Smooth muscle cell (in vitro differentiated cells): Measurements from ENCODE around the gene GALM. TPM values are rescaled to one million over a fixed set of nuclear protein-coding genes. Genes with fewer than 3 reads are reported as not detected.
"Not testable (repeated sequence)": the region's sequence is repeated elsewhere in the genome, so short reads cannot be mapped to it uniquely, and the experiment has no call there.

Source experiments
- DNase-seq: peaks from one replicate; lab custom pipeline; 2025; ENCODE audit not compliant: unreplicated experiment; lab: John Stamatoyannopoulos, UW
- H2AFZ ChIP-seq: fragments of 200-600 bp; sonication (generic); 2 replicates; pipeline ENCODE4 v1.6.0; 2016; ENCODE audit warnings: antibody characterized with exemption, low read depth, mild to moderate bottlenecking
- H3F3A ChIP-seq: fragments of 200-600 bp; sonication (generic); 2 replicates; pipeline ENCODE4 v1.6.0; 2017; ENCODE audit warnings: antibody characterized with exemption, low read depth
- H3K27ac ChIP-seq: fragments of 200-600 bp; sonication (generic); 2 replicates; pipeline ENCODE4 v1.5.1; 2016; ENCODE audit warnings: low read depth, mild to moderate bottlenecking
- H3K27me3 ChIP-seq: fragments of 200-600 bp; sonication (generic); 2 replicates; pipeline ENCODE4 v1.6.1; 2016; ENCODE audit warnings: low read depth, mild to moderate bottlenecking
- H3K36me3 ChIP-seq: fragments of 200-600 bp; sonication (generic); 2 replicates; pipeline ENCODE4 v1.5.1; 2016; ENCODE audit warnings: low read depth
- H3K4me1 ChIP-seq: fragments of 200-600 bp; sonication (generic); 2 replicates; pipeline ENCODE4 v1.5.1; 2016; ENCODE audit warnings: low read depth
- H3K4me2 ChIP-seq: fragments of 200-600 bp; sonication (generic); 2 replicates; pipeline ENCODE4 v1.6.0; 2016; ENCODE audit warnings: mild to moderate bottlenecking
- H3K4me3 ChIP-seq: fragments of 200-600 bp; sonication (generic); 2 replicates; pipeline ENCODE4 v1.5.1; 2016; ENCODE audit warnings: mild to moderate bottlenecking
- H3K79me2 ChIP-seq: fragments of 200-600 bp; sonication (generic); 2 replicates; pipeline ENCODE4 v1.6.0; 2016; ENCODE audit warnings: low read depth, mild to moderate bottlenecking
- H3K9ac ChIP-seq: fragments of 200-600 bp; sonication (generic); 2 replicates; pipeline ENCODE4 v1.6.0; 2016; ENCODE audit warnings: low read depth
- H3K9me3 ChIP-seq: fragments of 200-600 bp; sonication (generic); replicated peaks from 2 replicates; pipeline ENCODE4 v1.5.1; 2016; ENCODE audit warnings: low read depth
- H4K20me1 ChIP-seq: fragments of 200-600 bp; sonication (generic); 2 replicates; pipeline ENCODE4 v1.6.0; 2016; ENCODE audit warnings: low read depth
- CTCF ChIP-seq: fragments of 200-600 bp; sonication (generic); IDR thresholded peaks from 2 replicates; pipeline ENCODE4 v1.5.1; 2017; ENCODE audit warnings: borderline replicate concordance, mild to moderate bottlenecking, antibody characterized with exemption; ENCODE audit not compliant: insufficient read depth, poor library complexity, severe bottlenecking
- WGBS: methylation state at CpG from one replicate; pipeline ENCODE4 v1.1.7; 2016; ENCODE audit warnings: low lambda C conversion rate; 5-methylcytosine and 5-hydroxymethylcytosine counted together
- polyA plus RNA-seq: library from polyadenylated mRNA; unstranded; fragments of >200 nt; fragmentation: Nextera tagmentation; extraction: Ambion mirVana; gene quantifications from 2 replicates; pipeline ENCODE4 v1.2.1, GENCODE V29; 2016
- total RNA-seq: library from RNA; depleted of rRNA; stranded (reverse); fragments of >200 nt; gene quantifications from 2 replicates; pipeline ENCODE4 v1.2.3, GENCODE V29; 2014

The GALM gene
- total and polyA plus RNA-seq, 2 experiments from 2014 or later: 13.1 to 18.9 TPM

- Histone ChIP-seq H3K9me3 (no peaks in the 10 kb centered on the region), H3K36me3 (no peaks in the 10 kb centered on the region), H3K9ac (no peak overlapping the region), H3K4me1 (no peaks in the 10 kb centered on the region), H3K27me3 (no peaks in the 10 kb centered on the region), H3K27ac (no peak overlapping the region), H2AFZ (no peak overlapping the region), H3K79me2 (no peaks in the 10 kb centered on the region), H3K4me2 (no peak overlapping the region), H3K4me3 (no peak overlapping the region), H4K20me1 (no peaks in the 10 kb centered on the region), H3F3A (no peaks in the 10 kb centered on the region)
- 89% methylated on average over 4 of the region's 4 CpGs for WGBS
- TF ChIP-seq CTCF: no peak
- DNase-seq: no peak
Observed at GRCh38 chr2:38636069-38636468, 29.8 kb upstream of the GALM start.

GRCh38 chr2:38642373-38643017, 23.4 kb upstream of the GALM start:
- H3K9ac ChIP-seq, H3K9me3 ChIP-seq, H3K79me2 ChIP-seq, H3K4me1 ChIP-seq, H3K36me3 ChIP-seq, H3K4me3 ChIP-seq, H4K20me1 ChIP-seq, H3K27me3 ChIP-seq, H3F3A ChIP-seq, DNase-seq, H3K27ac ChIP-seq, H3K4me2 ChIP-seq: not testable (repeated sequence)
- peak overlapping the region; percentile 75 for H2AFZ ChIP-seq
- WGBS: 83% methylated on average over 14 of the region's 14 CpGs

GRCh38 chr2:38643021-38643671, 22.8 kb upstream of the GALM start:
- H3K79me2 ChIP-seq: no peaks in the 10 kb centered on the region
- no peaks in the 10 kb centered on the region for H3K27me3 ChIP-seq
- no peaks in the 10 kb centered on the region for H4K20me1 ChIP-seq
- H3K9ac ChIP-seq: no peak overlapping the region
- no peak overlapping the region for H3K4me2 ChIP-seq
- no peaks in the 10 kb centered on the region for H3K36me3 ChIP-seq
- no peaks in the 10 kb centered on the region for H3K9me3 ChIP-seq
- no peak for TF ChIP-seq CTCF
- no peaks in the 10 kb centered on the region for H3K4me1 ChIP-seq
- no peaks in the 10 kb centered on the region for H3F3A ChIP-seq
- no peak overlapping the region for H3K27ac ChIP-seq
- WGBS: 96% methylated on average over 37 of the region's 45 CpGs
- H3K4me3 ChIP-seq: no peak overlapping the region
- DNase-seq: no peak
- H2AFZ ChIP-seq: no peak overlapping the region

GRCh38 chr2:38643683-38644511, 22.0 kb upstream of the GALM start:
- not testable (repeated sequence) for H2AFZ ChIP-seq, H3K27ac ChIP-seq, H3K27me3 ChIP-seq, H3K4me2 ChIP-seq, DNase-seq, H4K20me1 ChIP-seq, H3K4me3 ChIP-seq, H3K4me1 ChIP-seq, H3K79me2 ChIP-seq, H3K9ac ChIP-seq, H3F3A ChIP-seq, H3K9me3 ChIP-seq, H3K36me3 ChIP-seq
- WGBS: 93% methylated on average over 16 of the region's 16 CpGs
